Liver (tissue), 9 donors: Measurements from ENCODE around the gene GLRA3. TPM values are rescaled to one million over a fixed set of nuclear protein-coding genes. Genes with fewer than 3 reads are reported as not detected.

Source experiments
- DNase-seq: peaks from one replicate; pipeline ENCODE4 v3.0.0-alpha.2; 2017; ENCODE audit warnings: low spot score
- H3K27ac ChIP-seq, 2 donors: one replicate each; pipeline ENCODE4 v1.7.0; 2013; ENCODE audit warnings: inconsistent platforms in 2 of 2, low read length in 2 of 2, control low read depth in 1 of 2, low read depth in 1 of 2, mild to moderate bottlenecking in 1 of 2
- H3K27me3 ChIP-seq, 4 donors: one replicate each; pipeline versions ENCODE4 v1.6.1 to v1.7.0; 2013; ENCODE audit warnings: low read length in 3 of 4, inconsistent platforms in 1 of 4, mild to moderate bottlenecking in 1 of 4, moderate library complexity in 1 of 4; ENCODE audit not compliant: control insufficient read depth in 4 of 4, insufficient read depth in 4 of 4
- H3K36me3 ChIP-seq, 4 donors: one replicate each; pipeline versions ENCODE4 v1.6.1 to v1.7.0; 2013; ENCODE audit warnings: low read length in 3 of 4, mild to moderate bottlenecking in 3 of 4, low read depth in 1 of 4, moderate library complexity in 1 of 4; ENCODE audit not compliant: control insufficient read depth in 4 of 4, insufficient read depth in 3 of 4
- H3K4me1 ChIP-seq, 4 donors: one replicate each; pipeline versions ENCODE4 v1.6.1 to v1.7.0; 2013; ENCODE audit warnings: low read length in 3 of 4, mild to moderate bottlenecking in 3 of 4, moderate library complexity in 1 of 4; ENCODE audit not compliant: control insufficient read depth in 4 of 4, insufficient read depth in 4 of 4
- H3K4me3 ChIP-seq, 3 donors: one replicate each; pipeline versions ENCODE4 v1.6.1 to v1.7.0; 2013; ENCODE audit warnings: low read length in 3 of 3, control low read depth in 1 of 3, low read depth in 1 of 3, mild to moderate bottlenecking in 1 of 3
- H3K9ac ChIP-seq, 2 donors: one replicate each; pipeline ENCODE4 v1.7.0; 2013; ENCODE audit warnings: low read length in 2 of 2, mild to moderate bottlenecking in 2 of 2, moderate library complexity in 2 of 2, control low read depth in 1 of 2, low read depth in 1 of 2
- H3K9me3 ChIP-seq, 4 donors: one replicate each; pipeline versions ENCODE4 v1.6.1 to v1.7.0; 2013; ENCODE audit warnings: low read length in 3 of 4; ENCODE audit not compliant: control insufficient read depth in 4 of 4
- ATF3 ChIP-seq: IDR thresholded peaks from 2 replicates; pipeline ENCODE4 v1.6.1; 2016; ENCODE audit warnings: antibody characterized with exemption
- CTCF ChIP-seq: fragments of 150-350 bp; IDR thresholded peaks from 2 replicates; pipeline ENCODE4 v1.5.1; 2017; ENCODE audit warnings: improper control_type of control experiment, low read depth, low read length; ENCODE audit not compliant: missing input control
- EGR1 ChIP-seq, 2 donors: IDR thresholded peaks; 2 replicates each; pipeline ENCODE4 v1.6.1; 2016 to 2018; ENCODE audit warnings: antibody characterized with exemption in 2 of 2, low read depth in 2 of 2
- FOXA1 ChIP-seq: IDR thresholded peaks from 2 replicates; pipeline ENCODE4 v1.6.1; 2016; ENCODE audit warnings: antibody characterized with exemption
- FOXA2 ChIP-seq: IDR thresholded peaks from 2 replicates; pipeline ENCODE4 v1.6.1; 2016; ENCODE audit warnings: antibody characterized with exemption
- GABPA ChIP-seq, 2 donors: IDR thresholded peaks in 1 of 2; conservative IDR thresholded peaks in 1 of 2; 2 replicates each; pipeline ENCODE4 v1.6.1; 2016; ENCODE audit warnings: antibody characterized with exemption in 2 of 2, mild to moderate bottlenecking in 1 of 2, moderate library complexity in 1 of 2
- HNF4A ChIP-seq, 2 donors: conservative IDR thresholded peaks; 2 replicates each; pipeline ENCODE4 v1.6.1; 2016; ENCODE audit warnings: antibody characterized with exemption in 2 of 2, mild to moderate bottlenecking in 2 of 2
- MAX ChIP-seq: IDR thresholded peaks from 2 replicates; pipeline ENCODE4 v1.6.1; 2016; ENCODE audit warnings: antibody characterized with exemption
- NR2F2 ChIP-seq: IDR thresholded peaks from 2 replicates; pipeline ENCODE4 v1.6.1; 2016; ENCODE audit warnings: antibody characterized with exemption
- RAD21 ChIP-seq, 2 donors: IDR thresholded peaks; 2 replicates each; pipeline ENCODE4 v1.6.1; 2016; ENCODE audit warnings: antibody characterized with exemption in 2 of 2, mild to moderate bottlenecking in 2 of 2
- REST ChIP-seq: IDR thresholded peaks from 2 replicates; pipeline ENCODE4 v1.6.1; 2016; ENCODE audit warnings: antibody characterized with exemption, mild to moderate bottlenecking
- SP1 ChIP-seq: IDR thresholded peaks from 2 replicates; pipeline ENCODE4 v1.6.1; 2018; ENCODE audit warnings: antibody characterized with exemption, mild to moderate bottlenecking
- TAF1 ChIP-seq: conservative IDR thresholded peaks from 2 replicates; pipeline ENCODE4 v1.6.1; 2016; ENCODE audit warnings: antibody characterized with exemption, mild to moderate bottlenecking
- YY1 ChIP-seq: IDR thresholded peaks from 2 replicates; pipeline ENCODE4 v1.6.1; 2016; ENCODE audit warnings: antibody characterized with exemption, mild to moderate bottlenecking
- ZBTB33 ChIP-seq: IDR thresholded peaks from 2 replicates; pipeline ENCODE4 v1.6.1; 2016; ENCODE audit warnings: antibody characterized with exemption
- WGBS: extraction: QIAGEN DNeasy Blood & Tissue Kit; methylation state at CpG from one replicate; pipeline ENCODE4 v1.1.7; 2013; 5-methylcytosine and 5-hydroxymethylcytosine counted together
- polyA plus RNA-seq, 2 donors: library from polyadenylated mRNA; stranded (reverse) in 1 of 2; unstranded in 1 of 2; fragments of 200-250 nt in 1 of 2; fragments of >200 nt in 1 of 2; fragmentation: Nextera tagmentation in 1 of 2; extraction: Ambion mirVana in 1 of 2; gene quantifications; one replicate each; pipeline versions ENCODE4 v1.2.1 to v1.2.3, GENCODE V29; 2013 to 2015
- total RNA-seq, 2 donors: library from RNA; depleted of rRNA; stranded (reverse); fragments of >200 nt; gene quantifications; one replicate each; pipeline ENCODE4 v1.2.3, GENCODE V29; 2014
- donor health status: healthy.
- donor health status: healthy.
- donor health status: healthy.
- donor health status: healthy.
- donor health status: healthy.

Gene GLRA3
- total and polyA plus RNA-seq, 4 donors = not detected

GRCh38 chr4:174697896-174698295 is 131.2 kb downstream of the GLRA3 start (continued):
- TF ChIP-seq SP1 = no peak

- no peak for DNase-seq
- Histone ChIP-seq H3K27me3 (peaks cover 0 to 5% (median 0%) of the 10 kb centered on the region in 4 donors), H3K27ac (no peak overlapping the region), H3K36me3 (no peaks in the 10 kb centered on the region), H3K9ac (no peak overlapping the region), H3K4me3 (no peak overlapping the region), H3K4me1 (no peaks in the 10 kb centered on the region), H3K9me3 (no peaks in the 10 kb centered on the region)
- TF ChIP-seq SP1 (no peak), ZBTB33 (no peak), YY1 (no peak), GABPA (IDR thresholded peaks at IDR 0.05 in 1 of 2, conservative IDR thresholded peaks at IDR 0.05 in 1 of 2) (no peak), HNF4A (conservative IDR thresholded peaks at IDR 0.05) (no peak), CTCF (no peak), MAX (no peak), FOXA1 (no peak), NR2F2 (no peak), EGR1 (IDR thresholded peaks at IDR 0.05; ENCODE audit: low read depth in 2 of 2) (no peak), ATF3 (no peak), TAF1 (no peak), RAD21 (IDR thresholded peaks at IDR 0.05) (no peak), REST (no peak), FOXA2 (no peak)
- 59% methylated on average over 1 of the region's 1 CpG for WGBS
Measured at GRCh38 chr4:174697202-174697601, 131.8 kb downstream of the GLRA3 start.
